Spleen (tissue), 11 donors: Measurements from ENCODE around the gene BAHCC1. TPM values are rescaled to one million over a fixed set of nuclear protein-coding genes. Genes with fewer than 3 reads are reported as not detected.

ENCODE experiments used
- DNase-seq: peaks from one replicate; pipeline ENCODE4 v3.0.0-alpha.2; 2020
- H3K27ac ChIP-seq, 8 donors: fragments of 200-600 bp; sonication (generic) in 7 of 8; 1 replicate in 4 of 8; 2 replicates in 4 of 8; pipeline versions ENCODE4 v1.5.0 to v1.8.0; 2016 to 2021; ENCODE audit warnings: inconsistent platforms in 4 of 8, mild to moderate bottlenecking in 4 of 8, moderate library complexity in 1 of 8
- H3K27me3 ChIP-seq, 7 donors: fragments of 200-600 bp; sonication (generic) in 6 of 7; replicated peaks in 1 of 7; 1 replicate in 4 of 7; 2 replicates in 3 of 7; pipeline versions ENCODE4 v1.5.0 to v1.8.0; 2016 to 2021; ENCODE audit warnings: inconsistent platforms in 3 of 7, mild to moderate bottlenecking in 1 of 7
- H3K36me3 ChIP-seq, 6 donors: fragments of 200-600 bp; sonication (generic) in 5 of 6; 1 replicate in 4 of 6; 2 replicates in 2 of 6; pipeline versions ENCODE4 v1.5.0 to v1.8.0; 2016 to 2021; ENCODE audit warnings: inconsistent platforms in 2 of 6
- H3K4me1 ChIP-seq, 6 donors: fragments of 200-600 bp; sonication (generic) in 5 of 6; 1 replicate in 3 of 6; 2 replicates in 3 of 6; pipeline versions ENCODE4 v1.5.0 to v1.8.0; 2016 to 2021; ENCODE audit warnings: inconsistent platforms in 3 of 6
- H3K4me3 ChIP-seq, 8 donors: fragments of 200-600 bp; sonication (generic) in 7 of 8; 1 replicate in 4 of 8; 2 replicates in 4 of 8; pipeline versions ENCODE4 v1.5.0 to v1.8.0; 2016 to 2021; ENCODE audit warnings: inconsistent platforms in 4 of 8, mild to moderate bottlenecking in 4 of 8, moderate library complexity in 2 of 8
- H3K9me3 ChIP-seq, 8 donors: fragments of 200-600 bp; sonication (generic) in 7 of 8; 1 replicate in 4 of 8; 2 replicates in 4 of 8; pipeline versions ENCODE4 v1.5.0 to v1.8.0; 2016 to 2021; ENCODE audit warnings: inconsistent platforms in 4 of 8
- CTCF ChIP-seq, 11 experiments: fragments of 200-600 bp in 7 of 11; fragments of 450-650 bp in 4 of 11; sonication (generic) in 4 of 11; IDR thresholded peaks in 8 of 11; conservative IDR thresholded peaks in 3 of 11; 1 replicate in 7 of 11; 2 replicates in 4 of 11; pipeline versions ENCODE4 v1.4.0 to v1.8.0; 2016 to 2021; ENCODE audit warnings: antibody characterized with exemption in 11 of 11, inconsistent platforms in 4 of 11, mild to moderate bottlenecking in 1 of 11
- POLR2A ChIP-seq, 3 donors: fragments of 450-650 bp; IDR thresholded peaks; one replicate each; pipeline ENCODE4 v1.5.1; 2017; ENCODE audit warnings: antibody characterized with exemption in 3 of 3, mild to moderate bottlenecking in 1 of 3
- POLR2AphosphoS5 ChIP-seq, 3 donors: sonication (generic); formaldehyde crosslinking; IDR thresholded peaks; one replicate each; pipeline ENCODE4 v1.5.1; 2017; ENCODE audit warnings: antibody characterized with exemption in 3 of 3
- WGBS, 5 donors: extraction: QIAGEN DNeasy Blood & Tissue Kit in 3 of 5; methylation state at CpG; one replicate each; pipeline versions ENCODE4 v1.1.5 to v1.1.7; 2013 to 2018; 5-methylcytosine and 5-hydroxymethylcytosine counted together
- intact Hi-C: fragments of 100-400 bp; cut with DNase I; formaldehyde crosslinking; loops from one replicate; pipeline ENCODE4 v1.15.0; 2023; ENCODE audit warnings: low total_unique reads
- polyA plus RNA-seq, 3 donors: library from polyadenylated mRNA; stranded (reverse); fragments of 200-250 nt; gene quantifications; one replicate each; pipeline ENCODE4 v1.2.1, GENCODE V29; 2013
- total RNA-seq, 7 donors: library from RNA; depleted of rRNA in 3 of 7; stranded (reverse); fragments of >200 nt in 3 of 7; fragmentation: NEBNext Ultra II Directional in 4 of 7; extraction: Animal tissue kit (Norgen Biotek cat#: 25700) in 4 of 7; gene quantifications; one replicate each; pipeline versions ENCODE4 v1.1.0 to v1.2.1, GENCODE V29; 2016 to 2021
- donor health status: healthy with polysubstance abuse.
- donor health status: DM: no; HTN: no; CAD: no; lungs with moderate emphysema.
- donor health status: DM: no; HTN: no; CAD: no.
- donor health status: Bipolar disorder and iron deficiency.
- donor health status: healthy.
- donor health status: DM: no; HTN: no; CAD: no.
- donor health status: DM: yes; HTN: yes; CAD: no.

Gene BAHCC1
- total and polyA plus RNA-seq, 10 donors, result 1.7 to 20.3 (median 12.4) TPM

GRCh38 chr17:81471818-81472456, 76.7 kb downstream of the BAHCC1 start:
- intact Hi-C loops, result no loop called here
- Histone ChIP-seq H3K4me1 (peaks cover 0 to 20% (median 7%) of the 10 kb centered on the region in 6 donors), H3K4me3 (peak overlapping the region in 3 of 8 donors; percentile 16 to 46 (median 25)), H3K36me3 (peaks cover 0 to 5% (median 0%) of the 10 kb centered on the region in 6 donors), H3K9me3 (peaks cover 0 to 3% (median 0%) of the 10 kb centered on the region in 8 donors), H3K27me3 (no peaks in the 10 kb centered on the region), H3K27ac (peak overlapping the region in 7 of 8 donors; percentile 0 to 55 (median 36))
- 76 to 91% (median 82%) methylated on average over 24 to 28 of the region's 28 CpGs for WGBS, 5 donors
- no peak for DNase-seq
- no peak for TF ChIP-seq POLR2A (IDR thresholded peaks at IDR 0.05)
- TF ChIP-seq POLR2AphosphoS5 (IDR thresholded peaks at IDR 0.05), result peak in 2 of 3 donors; percentile 56 to 65
- peak in 7 of 11 experiments; percentile 3 to 46 (median 35) for TF ChIP-seq CTCF (IDR thresholded peaks at IDR 0.05 in 8 of 11, conservative IDR thresholded peaks at IDR 0.05 in 3 of 11)

- 54 to 74% (median 71%) methylated on average over 8 of the region's 8 CpGs for WGBS, 5 donors
- intact Hi-C loops, result no loop called here
- Histone ChIP-seq H3K9me3 (peaks cover 0 to 3% (median 0%) of the 10 kb centered on the region in 8 donors), H3K36me3 (no peaks in the 10 kb centered on the region), H3K4me3 (no peak overlapping the region), H3K4me1 (peaks cover 0 to 11% (median 4%) of the 10 kb centered on the region in 6 donors), H3K27ac (no peak overlapping the region), H3K27me3 (no peaks in the 10 kb centered on the region)
- DNase-seq, result no peak
- TF ChIP-seq CTCF (IDR thresholded peaks at IDR 0.05 in 8 of 11, conservative IDR thresholded peaks at IDR 0.05 in 3 of 11), result no peak
- no peak for TF ChIP-seq POLR2A (IDR thresholded peaks at IDR 0.05)
- TF ChIP-seq POLR2AphosphoS5 (IDR thresholded peaks at IDR 0.05), result no peak
Observed at GRCh38 chr17:81473019-81473418, 77.8 kb downstream of the BAHCC1 start.

- Histone ChIP-seq H3K4me3 (no peak overlapping the region), H3K9me3 (peaks cover 0 to 3% (median 0%) of the 10 kb centered on the region in 8 donors), H3K27ac (no peak overlapping the region), H3K27me3 (peaks cover 0 to 6% (median 0%) of the 10 kb centered on the region in 7 donors), H3K36me3 (no peaks in the 10 kb centered on the region), H3K4me1 (peaks cover 0 to 11% (median 4%) of the 10 kb centered on the region in 6 donors)
- intact Hi-C loops, result no loop called here
- 75 to 83% (median 81%) methylated on average over 10 to 16 of the region's 16 CpGs for WGBS, 5 donors
- TF ChIP-seq POLR2AphosphoS5 (IDR thresholded peaks at IDR 0.05), result no peak
- TF ChIP-seq CTCF (IDR thresholded peaks at IDR 0.05 in 8 of 11, conservative IDR thresholded peaks at IDR 0.05 in 3 of 11), result no peak
- no peak for TF ChIP-seq POLR2A (IDR thresholded peaks at IDR 0.05)
- no peak for DNase-seq
Observed at GRCh38 chr17:81474958-81475357, 79.7 kb downstream of the BAHCC1 start.

GRCh38 chr17:81476097-81476496, 80.8 kb downstream of the BAHCC1 start:
- intact Hi-C loops, result no loop called here
- WGBS, 5 donors, result 85 to 95% (median 93%) methylated on average over 4 to 7 of the region's 7 CpGs

More at GRCh38 chr17:81476097-81476496, 80.8 kb downstream of the BAHCC1 start:
- H3K4me1 ChIP-seq, result peaks cover 0 to 21% (median 10%) of the 10 kb centered on the region in 6 donors
- no peak overlapping the region for H3K4me3 ChIP-seq
- peaks cover 0 to 3% (median 0%) of the 10 kb centered on the region in 8 donors for H3K9me3 ChIP-seq
- no peak for DNase-seq
- H3K27me3 ChIP-seq, result peaks cover 0 to 17% (median 4%) of the 10 kb centered on the region in 7 donors
- no peaks in the 10 kb centered on the region for H3K36me3 ChIP-seq
- H3K27ac ChIP-seq, result no peak overlapping the region
- TF ChIP-seq POLR2AphosphoS5 (IDR thresholded peaks at IDR 0.05) (no peak), CTCF (IDR thresholded peaks at IDR 0.05 in 8 of 11, conservative IDR thresholded peaks at IDR 0.05 in 3 of 11) (no peak), POLR2A (IDR thresholded peaks at IDR 0.05) (no peak)
